HG02938 (cell line): Measurements from ENCODE around the gene KSR2.
"Not testable (repeated sequence)": the region's sequence is repeated elsewhere in the genome, so short reads cannot be mapped to it uniquely, and the experiment has no call there.

Experiments used
- ATAC-seq: cut with Tn5 transposase; IDR thresholded peaks from one replicate; pipeline ENCODE4 v1.9.1; 2021; ENCODE audit warnings: mild to moderate bottlenecking, moderate library complexity; ENCODE audit not compliant: unreplicated experiment

The KSR2 gene

DNA sequence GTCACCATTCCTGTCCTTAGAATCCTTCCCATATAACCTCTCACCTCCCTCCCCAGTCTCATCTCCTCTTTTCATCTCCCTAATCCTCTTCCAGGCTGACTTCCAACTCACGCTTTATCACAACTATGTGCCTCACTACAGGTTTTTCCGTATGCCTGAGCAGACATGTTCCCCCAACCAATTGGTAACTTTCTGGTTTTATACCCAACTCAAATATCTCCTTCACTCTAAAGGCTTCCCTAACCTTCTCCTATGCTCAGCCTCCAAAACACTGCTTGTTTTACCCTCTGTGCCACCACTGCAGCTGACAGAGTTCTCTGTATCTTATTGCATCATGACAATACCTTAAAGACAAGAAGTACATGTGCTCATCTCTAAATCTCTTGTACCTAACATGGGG lies 139.7 kb downstream of the KSR2 start:
- ATAC-seq: no peak

- ATAC-seq: no peak
Observed at GRCh38 chr12:117827660-117828059, 141.1 kb downstream of the KSR2 start.

- ATAC-seq: no peak
Observed at GRCh38 chr12:117825827-117826226, 143.0 kb downstream of the KSR2 start.

- no peak for ATAC-seq
Observed at GRCh38 chr12:117821480-117822175, 147.2 kb downstream of the KSR2 start.

GRCh38 chr12:117820216-117820907 lies 148.4 kb downstream of the KSR2 start:
- no peak for ATAC-seq

DNA sequence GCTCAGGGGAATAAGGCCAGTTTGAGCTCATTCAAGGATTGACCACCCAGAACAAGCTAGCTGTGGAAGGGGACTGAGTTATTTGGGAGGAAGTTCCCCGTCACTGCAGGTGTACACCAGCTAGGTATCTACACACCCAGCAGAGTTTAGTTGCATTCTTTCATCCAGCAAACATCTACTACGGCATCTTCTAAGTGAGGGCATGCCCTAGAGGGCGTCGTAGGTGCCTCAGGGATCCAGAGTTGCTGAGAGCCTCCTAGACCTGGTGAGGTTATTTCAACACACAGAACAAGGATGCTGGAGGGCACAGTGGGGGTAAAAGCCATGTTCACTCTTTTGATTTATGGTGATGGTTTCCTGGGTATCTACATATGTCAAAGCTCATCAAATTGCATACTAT lies 149.6 kb downstream of the KSR2 start:
- no peak for ATAC-seq

DNA sequence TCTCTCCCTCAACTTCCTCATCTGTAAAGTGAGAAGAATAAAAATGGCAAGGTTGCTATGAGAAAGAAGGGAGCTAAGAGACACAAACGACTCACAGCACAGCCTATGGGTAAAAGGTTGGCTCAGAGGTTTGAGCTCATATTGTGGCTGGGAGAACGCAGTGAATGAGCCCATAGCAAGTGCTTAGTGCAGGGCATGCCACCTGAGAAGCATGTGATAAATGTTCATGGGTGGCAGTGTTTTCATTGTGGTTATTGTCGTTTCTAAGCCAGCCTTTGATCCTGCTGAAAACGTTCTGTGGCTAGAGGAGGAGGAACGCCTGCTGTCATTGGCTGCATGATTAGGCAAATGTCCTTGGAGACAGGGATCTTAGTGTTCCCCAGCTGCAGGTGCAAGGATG lies 150.4 kb downstream of the KSR2 start:
- no peak for ATAC-seq

- no peak for ATAC-seq
Observed at GRCh38 chr12:117809509-117809908, 159.3 kb downstream of the KSR2 start.

- no peak for ATAC-seq
Observed at GRCh38 chr12:117807946-117808345, 160.8 kb downstream of the KSR2 start.

GRCh38 chr12:117807355-117807754 lies 161.4 kb downstream of the KSR2 start:
- ATAC-seq: no peak

DNA sequence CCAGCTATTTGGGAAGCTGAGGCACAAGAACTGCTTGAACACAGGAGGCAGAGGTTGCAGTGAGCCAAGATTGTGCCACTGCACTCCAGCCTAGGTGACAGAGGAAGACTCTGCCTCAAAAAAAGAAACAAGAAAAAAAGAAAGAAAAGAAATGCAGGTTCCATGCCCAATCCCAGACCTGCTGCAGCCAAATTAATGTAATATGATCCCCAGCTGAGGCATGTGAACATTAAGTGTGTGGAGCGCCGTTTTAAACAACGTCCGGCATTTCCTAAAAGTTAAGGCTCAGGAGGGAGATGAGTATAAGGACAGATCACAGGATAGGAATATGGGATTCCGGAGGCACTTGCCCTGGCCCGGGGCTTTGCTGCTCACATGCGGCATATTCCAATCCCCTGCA lies 162.9 kb downstream of the KSR2 start:
- no peak for ATAC-seq

DNA sequence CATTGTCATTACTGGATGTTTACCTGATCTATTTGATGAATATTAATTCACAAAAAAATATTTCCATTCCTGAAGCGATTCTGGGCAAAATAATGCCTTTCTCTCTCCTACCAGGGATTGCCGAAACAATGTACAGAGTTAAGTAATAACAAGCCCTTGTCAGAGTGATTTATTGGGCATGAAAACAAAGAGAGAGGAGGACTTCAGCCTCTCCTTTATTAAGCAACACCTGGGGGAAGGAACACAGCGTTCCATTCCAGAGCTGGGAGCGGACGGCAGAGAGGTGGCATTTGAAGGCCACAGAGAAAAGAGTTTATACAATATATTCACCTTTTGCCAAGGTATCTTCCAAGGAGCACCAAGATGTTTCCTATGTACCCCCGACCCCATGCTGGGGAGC lies 165.8 kb downstream of the KSR2 start:
- no peak for ATAC-seq

GRCh38 chr12:117800711-117801110 lies 168.1 kb downstream of the KSR2 start:
- not testable (repeated sequence) for ATAC-seq

GRCh38 chr12:117797202-117797601 lies 171.6 kb downstream of the KSR2 start:
- ATAC-seq: no peak

DNA sequence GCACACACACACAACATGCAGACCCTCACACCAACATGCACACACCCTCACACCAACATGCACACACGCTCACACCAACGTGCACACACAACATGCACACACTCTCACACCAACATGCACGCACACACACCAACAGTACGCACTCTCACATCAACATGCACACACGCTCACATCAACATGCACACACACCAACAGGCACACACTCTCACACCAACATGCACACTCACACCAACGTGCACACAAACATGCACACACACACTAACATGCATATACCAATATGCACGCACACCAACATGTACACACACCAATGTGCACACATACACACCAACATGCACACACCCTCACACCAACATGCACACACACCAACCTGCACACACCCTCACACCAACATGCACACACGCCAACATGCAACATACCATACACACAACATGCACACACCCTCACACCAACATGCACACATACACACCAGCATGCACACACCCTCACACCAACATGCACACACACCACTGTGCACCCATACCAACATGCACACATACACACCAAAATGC lies 175.8 kb downstream of the KSR2 start:
- ATAC-seq: no peak

DNA sequence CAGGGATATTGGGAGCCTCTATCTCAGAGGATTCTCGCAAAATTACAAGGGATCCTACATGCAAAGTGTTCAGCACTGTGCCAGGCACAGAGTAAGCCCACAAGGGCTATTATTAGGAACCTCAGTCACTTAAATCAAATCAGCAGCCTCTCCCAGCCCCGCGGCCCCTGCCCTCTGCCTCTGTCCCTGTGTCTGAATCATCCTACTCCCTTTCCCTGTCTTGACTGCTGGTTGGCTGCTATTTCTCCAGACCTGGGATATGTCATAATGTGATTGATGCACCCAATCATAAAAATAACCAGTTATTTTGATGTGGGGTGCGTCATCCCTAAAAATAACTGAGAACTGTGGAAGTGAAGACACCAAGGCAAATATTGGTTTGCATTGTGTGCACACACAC lies 176.3 kb downstream of the KSR2 start:
- ATAC-seq: no peak

DNA sequence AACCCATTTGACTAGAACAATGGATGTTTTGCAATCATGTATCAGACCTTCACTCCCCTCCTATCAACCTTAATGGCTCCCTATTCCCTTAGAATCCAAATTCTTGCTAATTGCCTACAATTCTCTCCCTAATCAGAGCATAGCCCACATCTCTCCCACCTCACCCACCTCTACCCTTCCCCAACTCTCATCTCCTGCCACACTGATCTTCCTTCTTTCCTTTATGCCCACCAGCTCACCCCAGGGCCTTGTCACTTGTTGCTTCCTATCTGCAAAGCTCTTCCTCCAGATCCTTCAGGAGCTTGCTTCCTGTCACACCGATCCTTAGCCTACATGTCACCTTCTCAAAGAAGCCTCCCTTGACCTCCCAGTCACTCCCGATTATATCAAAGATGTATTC lies 177.8 kb downstream of the KSR2 start:
- no peak for ATAC-seq

DNA sequence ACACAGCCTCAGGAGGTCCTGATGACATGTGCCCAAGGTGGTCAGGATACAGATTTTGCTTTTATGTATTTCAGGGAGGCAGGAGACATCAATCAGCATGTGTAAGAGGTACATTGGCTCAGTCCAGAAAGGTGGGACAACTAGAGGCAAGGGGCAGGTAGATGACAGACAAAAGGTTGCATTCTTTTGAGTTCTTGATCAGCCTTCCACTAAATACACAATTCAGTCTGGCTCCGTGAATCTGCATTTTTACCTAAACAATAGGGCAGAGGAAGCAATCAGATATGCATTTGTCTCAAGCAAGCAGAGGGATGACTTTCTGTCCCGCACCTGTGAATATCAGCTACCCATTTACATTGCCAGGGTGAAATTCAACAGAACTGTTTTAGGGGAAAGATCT lies 178.6 kb downstream of the KSR2 start:
- no peak for ATAC-seq

GRCh38 chr12:117789195-117789912 lies 179.4 kb downstream of the KSR2 start:
- no peak for ATAC-seq

- ATAC-seq: no peak
Observed at GRCh38 chr12:117778656-117779055, 190.1 kb downstream of the KSR2 start.

DNA sequence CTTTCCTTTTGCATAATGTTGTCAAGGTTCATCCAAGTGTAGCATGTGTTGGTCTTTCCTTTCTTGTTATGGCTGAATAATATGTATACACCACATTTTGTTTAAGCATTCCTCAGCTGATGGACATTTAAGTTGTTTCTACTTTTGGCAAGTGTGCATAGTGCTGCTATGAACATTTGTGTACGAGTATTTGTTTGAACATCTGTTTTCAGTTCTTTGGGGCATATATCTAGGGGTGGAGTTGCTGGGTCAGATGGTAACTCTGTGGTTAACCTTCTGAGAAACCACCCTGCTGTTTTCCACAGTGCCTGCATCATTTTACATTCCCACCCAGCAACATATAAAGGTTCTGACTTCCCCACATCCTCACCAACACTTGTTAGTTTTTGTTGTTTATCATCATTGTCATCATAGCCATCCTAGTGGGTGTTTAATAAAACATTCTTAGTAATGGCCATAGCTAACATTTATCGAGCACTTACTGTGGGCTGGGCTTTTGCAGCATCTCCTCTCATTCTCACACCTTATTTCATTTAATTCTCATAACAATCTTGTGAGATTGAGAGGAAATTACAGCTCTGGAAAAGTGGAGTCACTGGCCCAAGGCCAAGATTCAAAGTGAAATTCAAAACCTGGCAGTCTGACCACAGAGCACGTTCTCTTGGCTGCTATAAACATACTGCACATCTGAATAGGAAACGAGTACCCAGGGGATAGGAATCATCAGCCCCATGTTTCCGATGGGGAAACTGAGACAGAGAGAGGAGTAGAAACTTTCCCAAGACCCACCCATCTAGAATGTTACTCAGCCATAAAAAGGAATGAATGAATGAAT lies 193.6 kb downstream of the KSR2 start:
- ATAC-seq: no peak
